ENCODE data around the gene CMTR1.

DNA sequence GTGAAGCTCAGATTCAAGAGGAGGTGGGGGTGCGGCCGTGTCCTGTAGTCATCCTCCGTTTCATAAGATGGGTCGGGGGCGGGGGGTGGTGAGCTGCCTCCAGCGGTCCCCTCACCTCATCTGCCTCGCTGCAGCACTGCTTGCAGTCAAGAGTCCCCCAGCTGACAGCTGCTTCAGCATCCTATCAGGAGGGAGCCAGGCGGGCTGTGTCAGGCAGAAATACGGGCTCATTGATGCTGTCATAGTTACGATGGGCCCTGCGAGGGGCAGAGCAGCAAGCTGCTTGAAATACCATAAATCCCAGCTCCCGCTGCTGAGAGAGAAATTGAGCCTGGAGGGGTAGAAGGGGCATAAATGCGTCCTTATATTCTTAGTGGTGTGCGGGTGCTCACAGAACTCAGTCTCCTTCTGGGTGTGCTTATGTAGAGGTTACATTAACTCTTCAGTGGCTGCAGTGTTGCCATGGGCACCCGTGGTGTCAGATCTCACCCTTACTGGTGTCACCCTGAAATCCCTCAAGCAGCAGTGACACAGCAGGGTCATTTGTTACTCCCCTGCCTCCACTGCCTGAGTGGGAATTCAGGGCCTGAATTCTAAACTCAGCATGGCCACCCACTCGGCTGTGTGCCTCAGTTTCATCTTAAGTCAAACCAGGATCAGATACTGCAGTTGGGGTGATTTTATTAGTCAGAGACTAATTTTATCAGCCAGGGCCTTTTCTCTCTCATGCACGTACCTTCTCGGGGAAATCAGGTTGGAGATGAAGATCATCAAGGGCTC lies 44.8 kb downstream of the CMTR1 start:
- TF ChIP-seq, protein P1, sequence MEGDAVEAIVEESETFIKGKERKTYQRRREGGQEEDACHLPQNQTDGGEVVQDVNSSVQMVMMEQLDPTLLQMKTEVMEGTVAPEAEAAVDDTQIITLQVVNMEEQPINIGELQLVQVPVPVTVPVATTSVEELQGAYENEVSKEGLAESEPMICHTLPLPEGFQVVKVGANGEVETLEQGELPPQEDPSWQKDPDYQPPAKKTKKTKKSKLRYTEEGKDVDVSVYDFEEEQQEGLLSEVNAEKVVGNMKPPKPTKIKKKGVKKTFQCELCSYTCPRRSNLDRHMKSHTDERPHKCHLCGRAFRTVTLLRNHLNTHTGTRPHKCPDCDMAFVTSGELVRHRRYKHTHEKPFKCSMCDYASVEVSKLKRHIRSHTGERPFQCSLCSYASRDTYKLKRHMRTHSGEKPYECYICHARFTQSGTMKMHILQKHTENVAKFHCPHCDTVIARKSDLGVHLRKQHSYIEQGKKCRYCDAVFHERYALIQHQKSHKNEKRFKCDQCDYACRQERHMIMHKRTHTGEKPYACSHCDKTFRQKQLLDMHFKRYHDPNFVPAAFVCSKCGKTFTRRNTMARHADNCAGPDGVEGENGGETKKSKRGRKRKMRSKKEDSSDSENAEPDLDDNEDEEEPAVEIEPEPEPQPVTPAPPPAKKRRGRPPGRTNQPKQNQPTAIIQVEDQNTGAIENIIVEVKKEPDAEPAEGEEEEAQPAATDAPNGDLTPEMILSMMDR (IDR thresholded peaks at IDR 0.05) = no peak
- no peak for TF ChIP-seq POLR2A (IDR thresholded peaks at IDR 0.05)
- TF ChIP-seq POLR2AphosphoS5 (IDR thresholded peaks at IDR 0.05) = no peak

Data from prostate gland (tissue), 2 donors.